Measurements from ENCODE around the gene PACSIN1.

Gene PACSIN1

GRCh38 chr6:34547701-34548644 is 82.1 kb downstream of the PACSIN1 start:
- no peak for DNase-seq

GRCh38 chr6:34549026-34549803 is 83.3 kb downstream of the PACSIN1 start:
- DNase-seq: no peak

- DNase-seq: no peak
These were observed 83.9 kb downstream of the PACSIN1 start for GRCh38 chr6:34549804-34550202.

- no peak for DNase-seq
These were observed 85.8 kb downstream of the PACSIN1 start for GRCh38 chr6:34551720-34552119.

- DNase-seq: no peak
These were observed 86.7 kb downstream of the PACSIN1 start for GRCh38 chr6:34552620-34553019.

- DNase-seq: no peak
These were observed 87.3 kb downstream of the PACSIN1 start for GRCh38 chr6:34553146-34553545.

GRCh38 chr6:34553750-34554149 is 87.9 kb downstream of the PACSIN1 start:
- no peak for DNase-seq

GRCh38 chr6:34554291-34555006 is 88.6 kb downstream of the PACSIN1 start:
- no peak for DNase-seq

GRCh38 chr6:34555007-34555322 is 89.1 kb downstream of the PACSIN1 start:
- DNase-seq: no peak

- DNase-seq: no peak
These were observed 89.5 kb downstream of the PACSIN1 start for GRCh38 chr6:34555328-34555727.

GRCh38 chr6:34556031-34556471 is 90.2 kb downstream of the PACSIN1 start, which contains the start of gene SPDEF:
SPDEF (minus strand) TSS chr6:34556329; CDS start chr6:34544455, 11,874 bp downstream.
- no peak for DNase-seq

GRCh38 chr6:34556493-34556892 is 90.6 kb downstream of the PACSIN1 start:
- no peak for DNase-seq

- no peak for DNase-seq
These were observed 91.4 kb downstream of the PACSIN1 start for GRCh38 chr6:34557228-34557627.

- no peak for DNase-seq
These were observed 92.4 kb downstream of the PACSIN1 start for GRCh38 chr6:34558172-34558714.

- no peak for DNase-seq
These were observed 93.9 kb downstream of the PACSIN1 start for GRCh38 chr6:34559651-34560365.

GRCh38 chr6:34560366-34561226 is 94.7 kb downstream of the PACSIN1 start:
- peak; percentile 44 to 45 for DNase-seq

- no peak for DNase-seq
These were observed 95.3 kb downstream of the PACSIN1 start for GRCh38 chr6:34561227-34561530.

GRCh38 chr6:34562350-34562749 is 96.5 kb downstream of the PACSIN1 start:
- DNase-seq: no peak

- DNase-seq: no peak
These were observed 97.1 kb downstream of the PACSIN1 start for GRCh38 chr6:34562861-34563512.

- no peak for DNase-seq
These were observed 97.6 kb downstream of the PACSIN1 start for GRCh38 chr6:34563513-34563870.

- DNase-seq: no peak
These were observed 98.3 kb downstream of the PACSIN1 start for GRCh38 chr6:34564181-34564580.
